ENCODE measurements around the gene IGHMBP2.

GRCh38 chr11:68950762-68951161 is 47.1 kb downstream of the IGHMBP2 start:
- TF ChIP-seq POLR2AphosphoS5 (IDR thresholded peaks at IDR 0.05) (no peak), CTCF (IDR thresholded peaks at IDR 0.05) (no peak), EP300 (IDR thresholded peaks at IDR 0.05) (no peak)

Measured in sigmoid colon (tissue), 4 donors.